CD4-positive, alpha-beta T cell treated with Interleukin-4 for 4 hours (primary cell): ENCODE results near the gene CCDC136.

Experiments
- DNase-seq: peaks from one replicate; pipeline ENCODE4 v3.0.0-alpha.2; 2020

CCDC136 gene

DNA sequence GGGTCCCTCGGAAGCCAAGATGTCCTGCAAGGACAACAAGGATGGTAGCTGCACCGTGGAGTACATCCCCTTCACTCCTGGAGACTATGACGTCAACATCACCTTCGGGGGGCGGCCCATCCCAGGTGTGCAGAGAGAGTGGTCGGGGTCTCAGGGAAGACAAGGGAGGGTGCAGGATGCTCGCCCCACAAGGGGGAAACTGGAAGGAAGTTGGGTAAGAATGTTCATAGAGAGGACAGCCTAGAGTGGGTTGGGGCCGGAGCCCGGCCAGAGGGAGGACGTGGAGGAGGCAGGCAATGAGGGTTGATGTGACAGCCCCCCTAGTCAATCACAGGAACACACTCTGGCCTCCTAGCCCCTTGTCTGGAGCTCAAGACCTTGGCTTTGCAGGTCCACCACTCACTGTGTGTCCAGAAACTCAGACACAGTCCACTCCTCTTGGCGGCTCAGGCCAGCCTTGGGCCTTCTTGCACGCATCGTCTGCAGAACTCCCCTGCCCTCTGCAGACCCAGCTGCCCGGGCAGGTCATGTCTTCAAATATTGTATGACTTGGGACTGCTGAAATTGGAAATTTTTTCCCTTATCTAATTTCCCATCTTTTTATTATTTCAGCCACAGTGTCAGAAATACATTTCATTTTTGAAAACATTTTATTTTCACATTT lies 55.1 kb downstream of the CCDC136 start:
- no peak for DNase-seq

DNA sequence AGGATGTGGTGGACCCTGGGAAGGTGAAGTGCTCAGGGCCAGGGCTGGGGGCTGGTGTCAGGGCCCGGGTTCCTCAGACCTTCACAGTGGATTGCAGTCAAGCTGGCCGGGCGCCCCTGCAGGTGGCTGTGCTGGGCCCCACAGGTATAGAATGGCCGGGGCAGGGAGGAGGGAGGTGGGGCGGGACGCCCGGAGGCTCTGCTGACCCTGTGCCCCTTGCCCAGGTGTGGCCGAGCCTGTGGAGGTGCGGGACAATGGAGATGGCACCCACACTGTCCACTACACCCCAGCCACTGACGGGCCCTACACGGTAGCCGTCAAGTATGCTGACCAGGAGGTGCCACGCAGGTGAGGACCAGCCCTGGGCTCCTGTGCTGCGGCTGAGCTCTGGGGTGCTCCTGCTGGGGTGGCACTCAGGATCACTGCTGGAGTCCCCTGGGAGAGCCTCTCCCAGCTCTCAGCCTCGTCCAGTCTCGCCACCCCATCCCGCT lies 56.0 kb downstream of the CCDC136 start:
- no peak for DNase-seq

- no peak for DNase-seq
Observed at GRCh38 chr7:128848289-128849155, 56.8 kb downstream of the CCDC136 start.

DNA sequence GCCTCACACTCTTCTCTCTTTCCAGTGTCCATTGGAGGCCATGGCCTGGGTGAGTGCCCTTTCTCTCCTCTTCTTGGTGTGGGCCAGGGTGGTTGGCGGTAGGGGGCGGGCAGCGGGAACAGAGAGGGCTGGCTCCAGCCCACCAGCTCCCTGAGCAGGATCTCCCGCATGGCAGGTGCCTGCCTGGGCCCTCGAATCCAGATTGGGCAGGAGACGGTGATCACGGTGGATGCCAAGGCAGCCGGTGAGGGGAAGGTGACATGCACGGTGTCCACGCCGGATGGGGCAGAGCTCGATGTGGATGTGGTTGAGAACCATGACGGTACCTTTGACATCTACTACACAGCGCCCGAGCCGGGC lies 57.4 kb downstream of the CCDC136 start:
- no peak for DNase-seq

DNA sequence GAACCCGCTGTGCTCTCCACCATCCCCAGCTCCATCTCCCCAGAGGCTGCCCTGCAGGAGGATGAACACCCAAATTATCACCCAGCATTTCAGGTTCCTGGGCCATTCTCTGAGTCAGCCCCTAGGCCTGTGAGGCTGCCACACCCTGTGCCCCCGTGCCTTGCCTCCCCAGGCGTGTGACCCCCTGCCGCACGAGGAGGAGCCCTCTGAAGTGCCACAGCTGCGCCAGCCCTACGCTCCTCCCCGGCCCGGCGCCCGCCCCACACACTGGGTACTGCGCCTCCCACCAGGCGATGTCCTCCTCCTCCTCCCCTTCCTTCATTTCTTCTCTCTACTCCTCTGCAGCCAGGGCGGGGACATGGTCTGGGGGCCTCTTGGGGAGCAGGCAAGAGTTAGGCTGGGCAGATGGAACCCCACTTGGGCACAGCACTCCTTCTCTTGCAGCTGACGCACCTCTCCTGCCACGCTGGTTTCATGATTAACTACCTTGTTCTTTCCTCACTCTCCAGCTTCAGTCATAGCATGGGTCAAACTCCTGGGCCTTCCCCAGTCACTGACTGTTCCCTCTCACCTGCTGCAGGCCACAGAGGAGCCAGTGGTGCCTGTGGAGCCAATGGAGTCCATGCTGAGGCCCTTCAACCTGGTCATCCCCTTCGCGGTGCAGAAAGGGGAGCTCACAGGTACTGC lies 58.2 kb downstream of the CCDC136 start:
- DNase-seq, result no peak

DNA sequence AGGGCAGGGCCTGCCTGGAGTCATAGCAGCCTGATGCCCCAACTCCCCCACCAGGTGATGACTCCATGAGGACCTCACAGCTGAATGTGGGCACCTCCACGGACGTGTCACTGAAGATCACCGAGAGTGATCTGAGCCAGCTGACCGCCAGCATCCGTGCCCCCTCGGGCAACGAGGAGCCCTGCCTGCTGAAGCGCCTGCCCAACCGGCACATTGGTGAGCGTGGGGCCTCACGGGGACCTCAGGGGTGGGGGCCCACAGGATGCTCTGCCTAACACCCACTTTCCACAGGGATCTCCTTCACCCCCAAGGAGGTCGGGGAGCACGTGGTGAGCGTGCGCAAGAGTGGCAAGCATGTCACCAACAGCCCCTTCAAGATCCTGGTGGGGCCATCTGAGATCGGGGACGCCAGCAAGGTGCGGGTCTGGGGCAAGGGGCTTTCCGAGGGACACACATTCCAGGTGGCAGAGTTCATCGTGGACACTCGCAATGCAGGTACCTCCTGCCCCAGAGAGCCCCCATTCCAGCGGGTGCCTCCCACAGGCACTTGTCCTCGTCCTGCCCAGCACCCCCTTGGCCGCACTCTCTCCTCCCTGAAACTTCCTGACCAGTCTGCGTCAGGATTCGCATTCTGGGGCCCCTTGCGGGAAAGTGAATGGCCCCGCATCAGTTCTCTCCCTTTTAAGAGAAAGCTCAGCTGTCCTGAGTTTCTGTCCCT lies 60.9 kb downstream of the CCDC136 start:
- no peak for DNase-seq

- DNase-seq, result no peak
Observed at GRCh38 chr7:128853799-128854198, 62.0 kb downstream of the CCDC136 start.

DNA sequence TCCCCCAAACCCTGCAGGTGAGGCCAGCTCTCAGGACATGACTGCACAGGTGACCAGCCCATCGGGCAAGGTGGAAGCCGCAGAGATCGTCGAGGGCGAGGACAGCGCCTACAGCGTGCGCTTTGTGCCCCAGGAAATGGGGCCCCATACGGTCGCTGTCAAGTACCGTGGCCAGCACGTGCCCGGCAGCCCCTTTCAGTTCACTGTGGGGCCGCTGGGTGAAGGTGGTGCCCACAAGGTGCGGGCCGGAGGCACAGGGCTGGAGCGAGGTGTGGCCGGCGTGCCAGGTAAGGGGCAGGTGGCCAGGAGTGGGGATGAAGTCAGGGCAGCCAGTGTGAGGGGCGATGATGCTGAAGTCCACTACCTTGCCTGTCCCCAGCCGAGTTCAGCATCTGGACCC lies 62.6 kb downstream of the CCDC136 start:
- DNase-seq, result no peak

- DNase-seq, result no peak
Observed at GRCh38 chr7:128855559-128855958, 63.8 kb downstream of the CCDC136 start.

DNA sequence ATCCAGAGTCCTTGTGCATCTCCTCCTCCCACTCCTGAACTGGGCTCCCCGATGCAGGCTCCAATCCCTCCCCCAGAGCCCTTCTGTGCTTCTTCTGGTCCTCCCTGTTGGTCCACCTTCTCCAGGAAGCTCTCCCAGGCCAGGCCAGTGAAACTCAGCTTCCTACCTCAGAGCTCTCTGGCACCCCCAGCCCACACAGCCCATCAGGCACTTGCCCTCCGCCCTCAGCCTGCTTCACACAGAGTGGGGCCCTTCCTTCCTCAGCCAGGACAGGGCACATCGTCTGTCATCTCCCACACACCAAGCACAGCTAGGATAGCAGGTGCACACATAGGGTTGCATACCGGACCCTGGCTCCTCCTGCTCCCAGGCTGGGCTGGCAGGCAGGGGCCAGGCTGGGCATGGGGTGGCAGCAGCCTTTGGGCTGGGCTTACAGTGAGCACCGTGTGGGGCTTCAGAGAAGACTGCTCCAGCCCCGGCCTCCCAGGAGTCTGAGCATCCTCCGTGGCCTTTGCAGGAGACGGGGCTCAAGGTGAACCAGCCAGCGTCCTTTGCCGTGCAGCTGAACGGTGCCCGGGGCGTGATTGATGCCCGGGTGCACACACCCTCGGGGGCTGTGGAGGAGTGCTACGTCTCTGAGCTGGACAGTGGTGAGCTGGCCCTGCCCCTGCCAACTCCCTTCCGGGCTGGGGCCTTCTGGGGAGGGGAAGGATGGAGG lies 64.4 kb downstream of the CCDC136 start:
- DNase-seq, result no peak

DNA sequence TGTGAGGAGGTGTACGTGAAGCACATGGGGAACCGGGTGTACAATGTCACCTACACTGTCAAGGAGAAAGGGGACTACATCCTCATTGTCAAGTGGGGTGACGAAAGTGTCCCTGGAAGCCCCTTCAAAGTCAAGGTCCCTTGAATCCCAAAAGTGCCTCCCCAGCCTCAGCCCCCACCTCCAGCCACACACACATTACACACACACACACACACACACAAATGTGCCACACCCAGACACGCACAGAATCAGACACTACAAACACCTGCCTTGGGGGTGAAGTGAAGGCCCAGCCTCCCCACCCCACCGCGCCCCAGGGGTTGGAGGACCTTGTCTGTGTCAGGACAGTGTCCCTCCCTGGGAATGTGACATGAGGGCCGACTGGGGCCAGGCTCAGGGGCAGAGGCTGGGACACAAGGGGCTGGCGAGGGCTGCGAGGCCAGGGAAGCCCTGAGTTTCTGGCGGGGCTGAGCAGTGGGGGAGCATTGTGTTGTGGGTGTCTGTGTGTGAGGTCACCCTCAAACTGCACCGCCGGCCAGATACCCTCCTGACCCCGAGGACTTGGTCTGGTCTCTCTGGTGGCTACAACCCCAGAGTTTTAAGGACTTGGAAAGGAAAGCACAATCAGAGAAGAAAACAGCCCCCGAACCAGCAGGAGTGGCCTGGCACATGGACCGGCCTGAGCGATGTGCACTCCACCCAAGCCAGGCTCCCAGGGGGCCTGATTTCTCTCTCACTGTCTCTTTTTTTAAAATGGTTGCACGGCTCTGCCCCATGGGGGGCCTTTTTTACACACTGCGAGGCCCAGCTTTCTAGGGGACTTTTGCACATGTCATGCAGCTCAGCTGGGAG lies 66.8 kb downstream of the CCDC136 start:
- no peak for DNase-seq

DNA sequence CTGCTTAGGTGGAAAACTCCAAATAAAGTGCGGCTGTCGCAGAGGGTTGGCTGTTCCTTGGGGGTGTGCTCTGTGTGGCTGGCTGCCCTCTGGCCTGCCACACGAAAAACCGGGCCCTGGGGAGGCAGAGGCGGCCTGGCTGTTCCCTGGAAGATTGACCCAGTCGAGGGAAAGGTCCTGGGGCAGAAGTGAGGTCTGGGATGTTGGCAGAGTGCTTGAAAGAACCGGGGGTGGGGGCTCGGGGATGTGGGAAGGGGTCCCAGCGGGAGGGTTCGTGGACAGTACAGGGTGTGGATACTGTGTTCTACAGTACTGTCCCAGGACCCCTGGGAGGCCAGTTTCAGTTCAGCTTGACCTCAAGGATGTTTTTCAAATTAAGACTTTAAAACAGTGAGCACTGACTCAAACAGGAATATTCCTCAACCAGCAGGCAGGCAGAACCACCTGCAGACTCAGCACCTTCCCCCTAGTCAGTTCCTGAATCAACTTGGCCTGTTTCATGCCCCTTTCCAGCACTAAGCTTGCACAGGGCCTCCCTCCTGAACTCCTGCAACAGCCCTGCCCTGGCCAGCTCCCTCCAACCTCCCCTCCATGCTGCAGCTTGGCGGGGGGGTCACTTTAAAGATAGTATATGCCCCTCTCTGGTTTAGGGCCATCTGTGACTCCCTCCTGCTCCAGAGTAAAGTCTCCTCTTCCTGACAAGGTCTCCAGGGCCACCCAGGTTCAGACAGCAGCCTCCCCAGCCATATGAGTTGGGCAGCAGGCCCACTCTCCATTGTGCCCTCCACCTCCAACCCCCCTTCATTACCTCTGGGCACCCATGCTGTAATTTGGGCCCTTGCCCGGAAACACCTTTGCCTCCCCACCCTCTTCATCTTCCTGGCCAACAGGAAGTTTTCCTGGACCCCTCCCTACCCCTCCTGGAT lies 67.7 kb downstream of the CCDC136 start:
- DNase-seq, result no peak

- no peak for DNase-seq
Observed at GRCh38 chr7:128860158-128861073, 68.6 kb downstream of the CCDC136 start.

DNA sequence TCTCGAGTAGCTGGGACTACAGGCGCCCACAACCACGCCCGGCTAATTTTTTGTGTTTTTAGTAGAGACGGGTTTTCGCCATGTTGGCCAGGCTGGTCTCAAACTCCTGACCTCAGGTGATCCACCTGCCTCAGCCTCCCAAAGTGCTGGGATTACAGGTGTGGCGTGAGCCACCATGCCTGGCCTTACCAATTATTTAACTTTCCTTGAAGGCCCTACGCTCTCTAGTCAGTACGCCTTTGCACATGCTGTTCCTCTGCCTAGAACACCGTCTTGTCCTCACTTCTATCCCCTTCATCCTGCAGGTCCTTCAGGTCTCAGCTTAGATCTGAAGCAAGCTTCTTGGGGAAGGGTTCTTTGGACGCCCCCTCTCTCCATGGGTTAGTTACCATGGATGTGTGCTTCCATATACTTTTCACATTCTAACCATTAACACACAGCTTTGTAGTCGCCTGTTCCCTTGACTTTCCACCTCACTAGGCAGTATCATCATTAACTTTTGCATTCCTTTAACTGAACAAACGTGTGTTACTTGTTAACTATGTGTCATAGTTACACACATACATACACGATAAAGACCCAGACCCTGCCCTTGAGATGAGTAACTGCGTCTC lies 70.3 kb downstream of the CCDC136 start:
- no peak for DNase-seq

DNA sequence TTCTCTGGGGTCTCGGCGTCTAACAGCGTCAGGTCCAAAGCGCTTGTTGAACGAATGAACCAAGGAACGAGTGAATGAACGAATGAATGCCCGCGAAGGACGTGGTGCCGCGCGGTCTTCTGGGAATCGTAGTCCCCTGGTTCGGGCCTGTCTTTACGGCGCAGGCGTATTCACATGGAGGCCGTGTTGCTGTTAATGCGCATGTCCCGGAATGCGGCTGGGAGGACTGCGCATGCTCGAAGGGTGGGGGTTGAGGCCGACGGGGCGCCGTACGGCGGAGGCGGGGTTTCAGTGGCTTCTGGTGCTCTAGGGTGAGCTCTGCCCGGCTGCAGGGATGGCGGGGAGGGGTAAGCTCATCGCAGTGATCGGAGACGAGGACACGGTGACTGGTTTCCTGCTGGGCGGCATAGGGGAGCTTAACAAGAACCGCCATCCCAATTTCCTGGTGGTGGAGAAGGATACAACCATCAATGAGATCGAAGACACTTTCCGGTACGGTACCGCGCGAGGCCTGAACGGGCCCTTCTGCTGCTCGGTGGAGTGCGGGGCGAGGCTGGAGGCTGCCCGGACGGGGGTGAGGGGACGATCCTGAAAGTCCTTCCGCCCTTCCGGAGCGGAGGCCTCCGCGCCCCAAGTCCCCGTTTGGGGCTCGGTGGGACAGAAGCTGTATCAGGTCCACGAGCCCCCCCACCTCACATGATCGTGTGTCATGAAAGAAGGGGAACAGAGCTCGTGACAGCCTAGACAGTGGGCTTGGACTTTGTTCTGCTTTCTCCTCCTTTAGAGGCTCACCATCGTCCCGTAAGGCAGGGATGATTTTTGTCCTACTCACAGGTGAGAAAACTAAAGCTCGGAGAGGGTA lies 71.0 kb downstream of the CCDC136 start, which contains the start of gene ATP6V1F:
TSS of gene ATP6V1F (plus strand) at position 286 of the 862 bp plus-strand sequence. CDS start at position 335, 49 bp downstream.
- DNase-seq, result peak; percentile 97

DNA sequence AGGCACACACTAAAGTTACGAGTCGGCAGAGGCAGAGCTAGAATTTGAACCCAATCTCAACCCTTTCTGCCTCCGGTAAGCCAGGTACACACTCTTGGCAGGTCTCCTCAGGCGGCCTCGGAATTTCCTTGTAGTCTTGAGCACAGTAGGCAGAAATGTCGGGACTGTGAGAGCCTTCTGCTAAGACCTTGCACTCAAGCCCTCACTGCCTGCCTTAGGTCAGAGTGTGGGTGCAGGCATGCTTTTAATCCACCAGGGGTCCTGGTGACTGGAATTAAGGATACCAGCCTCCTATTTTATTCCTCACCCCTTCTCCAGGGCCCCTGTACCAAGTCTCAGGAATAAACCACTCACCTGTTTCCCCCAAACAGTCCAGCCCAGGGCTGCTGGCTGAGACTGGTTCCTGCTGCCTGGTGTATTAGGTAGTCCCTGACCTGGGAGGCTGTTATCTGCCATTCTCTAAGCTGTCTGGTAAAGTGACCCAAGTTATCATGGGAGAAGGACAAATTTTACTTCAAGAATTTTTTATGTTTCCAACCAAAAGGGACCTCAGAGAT lies 71.7 kb downstream of the CCDC136 start:
- DNase-seq, result peak; percentile 35

DNA sequence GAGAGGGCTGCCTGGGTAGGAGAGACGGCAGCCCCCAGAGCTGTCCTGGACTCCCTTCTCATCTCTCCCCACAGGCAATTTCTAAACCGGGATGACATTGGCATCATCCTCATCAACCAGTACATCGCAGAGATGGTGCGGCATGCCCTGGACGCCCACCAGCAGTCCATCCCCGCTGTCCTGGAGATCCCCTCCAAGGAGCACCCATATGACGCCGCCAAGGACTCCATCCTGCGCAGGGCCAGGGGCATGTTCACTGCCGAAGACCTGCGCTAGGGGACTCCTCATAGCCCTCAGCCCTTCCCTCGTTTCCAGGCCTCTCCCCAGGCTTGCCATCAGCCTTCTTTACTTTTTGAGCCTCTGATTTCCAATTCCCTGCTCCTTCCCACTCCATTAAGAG lies 73.5 kb downstream of the CCDC136 start:
- no peak for DNase-seq
